Naive thymus-derived CD8-positive, alpha-beta T cell (primary cell): Measurements from ENCODE around the gene TMSB4X. TPM values are rescaled to one million over a fixed set of nuclear protein-coding genes. Genes with fewer than 3 reads are reported as not detected.
"Not testable (repeated sequence)": the region's sequence is repeated elsewhere in the genome, so short reads cannot be mapped to it uniquely, and the experiment has no call there.

Source experiments
- ATAC-seq, 2 donors: fragments of 150-1000 bp; cut with Tn5 transposase in 1 of 2; sonication (Bioruptor Pico), chemical (Tn5 transposase) in 1 of 2; 1 replicate in 1 of 2; 2 replicates in 1 of 2; pipeline ENCODE4 v1.10.0; 2021; ENCODE audit warnings: mild to moderate bottlenecking in 2 of 2, moderate library complexity in 2 of 2
- POLR2A ChIA-PET: fragments of 350-600 bp; sonication (Branson Sonifier 250); formaldehyde crosslinking; loops from one replicate; lab custom pipeline; 2021; ENCODE audit warnings: antibody characterized with exemption; lab: Charles Lee
- DNase-seq, 10 donors: peaks; one replicate each; pipeline versions ENCODE4 v3.0.0 to v3.0.0-alpha.2; 2020 to 2022
- H3K27ac Mint-ChIP-seq, 10 donors: one replicate each; pipeline ENCODE4 v1.8.0; 2020 to 2022; ENCODE audit warnings: mild to moderate bottlenecking in 10 of 10, mixed read lengths in 10 of 10, moderate library complexity in 4 of 10, inconsistent platforms in 1 of 10
- H3K27me3 Mint-ChIP-seq, 5 donors: one replicate each; pipeline ENCODE4 v1.8.0; 2021 to 2022; ENCODE audit warnings: mixed read lengths in 5 of 5
- H3K36me3 Mint-ChIP-seq, 3 donors: one replicate each; pipeline ENCODE4 v1.8.0; 2020 to 2022; ENCODE audit warnings: mixed read lengths in 3 of 3, mild to moderate bottlenecking in 2 of 3, inconsistent platforms in 1 of 3
- H3K4me1 Mint-ChIP-seq, 4 donors: one replicate each; pipeline ENCODE4 v1.8.0; 2021 to 2022; ENCODE audit warnings: mixed read lengths in 4 of 4
- H3K4me3 Mint-ChIP-seq, 10 donors: one replicate each; pipeline ENCODE4 v1.8.0; 2020 to 2022; ENCODE audit warnings: mild to moderate bottlenecking in 10 of 10, mixed read lengths in 10 of 10, moderate library complexity in 6 of 10, inconsistent platforms in 1 of 10
- H3K9me3 Mint-ChIP-seq, 9 donors: one replicate each; pipeline ENCODE4 v1.8.0; 2020 to 2022; ENCODE audit warnings: mixed read lengths in 9 of 9, mild to moderate bottlenecking in 3 of 9, inconsistent platforms in 1 of 9, moderate library complexity in 1 of 9
- polyA plus RNA-seq, 3 donors: library from polyadenylated mRNA; unstranded; fragments of 300-500 nt; fragmentation: Illumina TruSeq; gene quantifications; one replicate each; pipeline ENCODE4 v1.2.3, GENCODE V29; 2021
- total RNA-seq, 8 experiments: library from RNA in 2 of 8; stranded (reverse) in 2 of 8; gene quantifications; one replicate each; pipeline ENCODE4 v1.2.3 and lab custom pipeline; 2021 to 2026

Gene TMSB4X
- total RNA-seq (1,000 to 10,000 TPM; 4,350 to 4,478 TPM), polyA plus RNA-seq (over 10,000 TPM; 23,903 to 30,039 (median 28,786) TPM), total RNA-seq (lab: John Stamatoyannopoulos, UW) (604 to 2,161 (median 1,365) reads per million in 6 experiments)

GRCh38 chrX:12974796-12975669 is at the start of gene TMSB4X:
Gene TMSB4X, plus strand, starts transcription at chrX:12975110.
- peaks cover 0 to 21% (median 0%) of the 10 kb centered on the region in 9 donors for H3K9me3 Mint-ChIP-seq
- POLR2A ChIA-PET, result interaction anchor here (0.6 to 24.3 kb wide), 20 partner anchors 9 to 760 kb away, joined by 3 to 1336 read pairs (median 7); partner anchors contain the start of genes FAM9C, OFD1 and TRAPPC2
- peak; percentile 45 to 48 for ATAC-seq
- H3K27ac Mint-ChIP-seq, result peak within 1 kb of the TSS; percentile 93 to 98 (median 97)
- DNase-seq, result peak; percentile 64 to 91 (median 80)
- peaks cover 33 to 46% (median 34%) of the 10 kb centered on the region in 3 donors for H3K36me3 Mint-ChIP-seq
- no peaks in the 10 kb centered on the region for H3K27me3 Mint-ChIP-seq
- peak within 1 kb of the TSS; percentile 95 to 99 (median 97) for H3K4me3 Mint-ChIP-seq
- peaks cover 10 to 51% (median 29%) of the 10 kb centered on the region in 4 donors for H3K4me1 Mint-ChIP-seq

- H3K27me3 Mint-ChIP-seq, result peaks cover 0 to 2% (median 0%) of the 10 kb centered on the region in 5 donors
- DNase-seq (no peak), ATAC-seq (no peak)
- H3K4me3 Mint-ChIP-seq, result no peak overlapping the region
- peaks cover 0 to 8% (median 0%) of the 10 kb centered on the region in 3 donors for H3K36me3 Mint-ChIP-seq
- no peaks in the 10 kb centered on the region for H3K4me1 Mint-ChIP-seq
- peaks cover 0 to 17% (median 0%) of the 10 kb centered on the region in 9 donors for H3K9me3 Mint-ChIP-seq
- no peak overlapping the region for H3K27ac Mint-ChIP-seq
- POLR2A ChIA-PET, result no interaction called here
Measured at GRCh38 chrX:12929701-12930100, 45.2 kb upstream of the TMSB4X start.

- peaks cover 0 to under 1% (median 0%) of the 10 kb centered on the region in 5 donors for H3K27me3 Mint-ChIP-seq
- peaks cover 0 to 15% (median 0%) of the 10 kb centered on the region in 9 donors for H3K9me3 Mint-ChIP-seq
- H3K36me3 Mint-ChIP-seq, result peaks cover 0 to 5% (median 0%) of the 10 kb centered on the region in 3 donors
- DNase-seq (no peak), ATAC-seq (no peak)
- no peak overlapping the region for H3K27ac Mint-ChIP-seq
- POLR2A ChIA-PET, result no interaction called here
- H3K4me1 Mint-ChIP-seq, result no peaks in the 10 kb centered on the region
- no peak overlapping the region for H3K4me3 Mint-ChIP-seq
Measured at GRCh38 chrX:12930150-12930549, 44.8 kb upstream of the TMSB4X start.

- POLR2A ChIA-PET, result no interaction called here
- no peak overlapping the region for H3K27ac Mint-ChIP-seq
- no peaks in the 10 kb centered on the region for H3K27me3 Mint-ChIP-seq
- DNase-seq (no peak), ATAC-seq (no peak)
- peaks cover 0 to 11% (median 0%) of the 10 kb centered on the region in 9 donors for H3K9me3 Mint-ChIP-seq
- H3K36me3 Mint-ChIP-seq, result peaks cover 0 to 4% (median 0%) of the 10 kb centered on the region in 3 donors
- H3K4me1 Mint-ChIP-seq, result no peaks in the 10 kb centered on the region
- H3K4me3 Mint-ChIP-seq, result no peak overlapping the region
Measured at GRCh38 chrX:12932244-12932643, 42.7 kb upstream of the TMSB4X start.

- POLR2A ChIA-PET, result no interaction called here
- no peak for ATAC-seq
- no peak overlapping the region for H3K27ac Mint-ChIP-seq
Measured at GRCh38 chrX:12934850-12935249, 40.1 kb upstream of the TMSB4X start.

GRCh38 chrX:12936947-12937346 is 38.0 kb upstream of the TMSB4X start:
- H3K4me1 Mint-ChIP-seq, result peaks cover 0 to 1% (median 0%) of the 10 kb centered on the region in 4 donors
- POLR2A ChIA-PET, result no interaction called here

More at GRCh38 chrX:12934850-12935249, 40.1 kb upstream of the TMSB4X start:
- H3K36me3 Mint-ChIP-seq, result peaks cover 0 to 4% (median 0%) of the 10 kb centered on the region in 3 donors
- peaks cover 0 to 4% (median 0%) of the 10 kb centered on the region in 9 donors for H3K9me3 Mint-ChIP-seq
- no peak overlapping the region for H3K4me3 Mint-ChIP-seq
- no peak for DNase-seq
- H3K4me1 Mint-ChIP-seq, result no peaks in the 10 kb centered on the region
- H3K27me3 Mint-ChIP-seq, result no peaks in the 10 kb centered on the region

GRCh38 chrX:12940471-12940870 is 34.4 kb upstream of the TMSB4X start:
- H3K4me1 Mint-ChIP-seq, DNase-seq, H3K9me3 Mint-ChIP-seq, POLR2A ChIA-PET, H3K4me3 Mint-ChIP-seq, H3K36me3 Mint-ChIP-seq, H3K27me3 Mint-ChIP-seq, ATAC-seq: not testable (repeated sequence)
- peak overlapping the region in 1 of 10 donors; percentile 34 for H3K27ac Mint-ChIP-seq

More at GRCh38 chrX:12936947-12937346, 38.0 kb upstream of the TMSB4X start:
- Mint-ChIP-seq H3K27ac (no peak overlapping the region), H3K27me3 (no peaks in the 10 kb centered on the region), H3K9me3 (peaks cover 0 to 6% (median 0%) of the 10 kb centered on the region in 9 donors), H3K36me3 (peaks cover 0 to 4% (median 0%) of the 10 kb centered on the region in 3 donors), H3K4me3 (no peak overlapping the region)
- no peak for ATAC-seq
- DNase-seq, result no peak

- H3K4me3 Mint-ChIP-seq, H3K27me3 Mint-ChIP-seq, H3K27ac Mint-ChIP-seq, POLR2A ChIA-PET, H3K36me3 Mint-ChIP-seq, ATAC-seq, H3K9me3 Mint-ChIP-seq, DNase-seq: not testable (repeated sequence)
- H3K4me1 Mint-ChIP-seq, result peaks cover 3 to 25% (median 19%) of the 10 kb centered on the region in 4 donors
Measured at GRCh38 chrX:12943592-12943991, 31.3 kb upstream of the TMSB4X start.

GRCh38 chrX:12944452-12944851 is 30.5 kb upstream of the TMSB4X start:
- not testable (repeated sequence) for DNase-seq, ATAC-seq, H3K4me3 Mint-ChIP-seq, H3K27ac Mint-ChIP-seq, H3K27me3 Mint-ChIP-seq, H3K9me3 Mint-ChIP-seq, H3K36me3 Mint-ChIP-seq
- H3K4me1 Mint-ChIP-seq, result peaks cover 3 to 33% (median 27%) of the 10 kb centered on the region in 4 donors
- POLR2A ChIA-PET, result interaction anchor here (0.6 to 7.5 kb wide), 2 partner anchors 101 to 143 kb away, joined by 4 to 238 read pairs; no protein-coding TSS in a partner anchor

GRCh38 chrX:12945494-12945893 is 29.4 kb upstream of the TMSB4X start:
- DNase-seq (no peak), ATAC-seq (no peak)
- POLR2A ChIA-PET, result interaction anchor here (2.3 to 17.8 kb wide), 3 partner anchors 31 to 543 kb away, joined by 18 to 1336 read pairs (median 238); partner anchors contain the start of gene TMSB4X
- Mint-ChIP-seq H3K36me3 (no peaks in the 10 kb centered on the region), H3K9me3 (peaks cover 0 to 4% (median 0%) of the 10 kb centered on the region in 9 donors), H3K4me1 (peaks cover 3 to 44% (median 37%) of the 10 kb centered on the region in 4 donors), H3K27me3 (no peaks in the 10 kb centered on the region), H3K4me3 (no peak overlapping the region), H3K27ac (no peak overlapping the region)

- Mint-ChIP-seq H3K36me3 (no peaks in the 10 kb centered on the region), H3K4me3 (peak overlapping the region in 2 of 10 donors; percentile 66 to 67), H3K27me3 (no peaks in the 10 kb centered on the region), H3K4me1 (peaks cover 10 to 53% (median 45%) of the 10 kb centered on the region in 4 donors), H3K27ac (peak overlapping the region in 9 of 10 donors; percentile 91 to 99 (median 96)), H3K9me3 (no peaks in the 10 kb centered on the region)
- POLR2A ChIA-PET, result interaction anchor here (0.9 to 17.8 kb wide), 8 partner anchors 11 to 542 kb away, joined by 3 to 1336 read pairs (median 5); partner anchors contain the start of gene TMSB4X
- no peak for DNase-seq
- no peak for ATAC-seq
Measured at GRCh38 chrX:12946406-12946805, 28.5 kb upstream of the TMSB4X start.

GRCh38 chrX:12946838-12947544 is 27.9 kb upstream of the TMSB4X start:
- H3K27me3 Mint-ChIP-seq, result no peaks in the 10 kb centered on the region
- POLR2A ChIA-PET, result interaction anchor here (0.7 to 17.8 kb wide), 9 partner anchors 10 to 542 kb away, joined by 3 to 1336 read pairs (median 4); partner anchors contain the start of gene TMSB4X
- peak overlapping the region; percentile 19 to 82 (median 68) for H3K4me3 Mint-ChIP-seq
- H3K4me1 Mint-ChIP-seq, result peaks cover 10 to 57% (median 50%) of the 10 kb centered on the region in 4 donors
- no peaks in the 10 kb centered on the region for H3K9me3 Mint-ChIP-seq
- ATAC-seq (peak in 1 of 2 donors; percentile 11), DNase-seq (peak; percentile 38 to 95 (median 73))
- H3K36me3 Mint-ChIP-seq, result no peaks in the 10 kb centered on the region
- peak overlapping the region; percentile 37 to 99 (median 96) for H3K27ac Mint-ChIP-seq
